Measurements from ENCODE around the gene ASB1.

Gene ASB1

DNA sequence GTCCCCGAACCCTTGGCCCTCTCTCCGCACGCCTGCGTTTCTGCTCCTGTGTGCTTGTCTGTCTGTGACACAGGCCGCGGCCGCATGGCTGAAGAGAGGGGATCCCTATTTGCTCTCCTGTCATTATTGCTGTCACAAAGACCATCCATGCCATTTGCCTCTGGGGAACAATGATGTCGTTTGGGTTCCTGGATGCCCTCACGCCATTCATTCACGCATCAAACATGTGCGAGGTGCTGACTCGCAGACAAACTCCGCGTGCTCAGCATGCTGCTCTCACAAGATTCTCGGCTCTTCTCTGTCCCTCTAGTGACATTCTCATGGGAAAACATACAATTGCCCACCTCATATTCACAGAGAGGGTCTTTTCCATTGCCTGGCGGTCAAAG, 67.8 kb downstream of the ASB1 start:
- Histone ChIP-seq H3K4me1 (ENCODE audit: control insufficient read depth, insufficient read depth, low read length) (peaks cover 18% of the 10 kb centered on the region), H3K36me3 (ENCODE audit: control insufficient read depth in 2 of 2, insufficient read depth in 2 of 2, low read length in 2 of 2) (no peaks in the 10 kb centered on the region), H3K4me3 (ENCODE audit: low read length in 2 of 2) (no peak overlapping the region), H3K27me3 (ENCODE audit: control insufficient read depth in 1 of 2, insufficient read depth in 2 of 2, low read length in 2 of 2) (no peaks in the 10 kb centered on the region), H3K9me3 (ENCODE audit: control insufficient read depth in 2 of 2, low read length in 2 of 2) (no peaks in the 10 kb centered on the region), H3K9ac (ENCODE audit: low read length in 2 of 2) (no peak overlapping the region), H3K27ac (ENCODE audit: low read length) (no peak overlapping the region)

GRCh38 chr2:238495422-238495821, 68.7 kb downstream of the ASB1 start:
- Histone ChIP-seq H3K36me3 (ENCODE audit: control insufficient read depth in 2 of 2, insufficient read depth in 2 of 2, low read length in 2 of 2) (no peaks in the 10 kb centered on the region), H3K4me1 (ENCODE audit: control insufficient read depth, insufficient read depth, low read length) (peaks cover 18% of the 10 kb centered on the region), H3K27me3 (ENCODE audit: control insufficient read depth in 1 of 2, insufficient read depth in 2 of 2, low read length in 2 of 2) (no peaks in the 10 kb centered on the region), H3K27ac (ENCODE audit: low read length) (no peak overlapping the region), H3K9ac (ENCODE audit: low read length in 2 of 2) (no peak overlapping the region), H3K4me3 (ENCODE audit: low read length in 2 of 2) (no peak overlapping the region), H3K9me3 (ENCODE audit: control insufficient read depth in 2 of 2, low read length in 2 of 2) (no peaks in the 10 kb centered on the region)

DNA sequence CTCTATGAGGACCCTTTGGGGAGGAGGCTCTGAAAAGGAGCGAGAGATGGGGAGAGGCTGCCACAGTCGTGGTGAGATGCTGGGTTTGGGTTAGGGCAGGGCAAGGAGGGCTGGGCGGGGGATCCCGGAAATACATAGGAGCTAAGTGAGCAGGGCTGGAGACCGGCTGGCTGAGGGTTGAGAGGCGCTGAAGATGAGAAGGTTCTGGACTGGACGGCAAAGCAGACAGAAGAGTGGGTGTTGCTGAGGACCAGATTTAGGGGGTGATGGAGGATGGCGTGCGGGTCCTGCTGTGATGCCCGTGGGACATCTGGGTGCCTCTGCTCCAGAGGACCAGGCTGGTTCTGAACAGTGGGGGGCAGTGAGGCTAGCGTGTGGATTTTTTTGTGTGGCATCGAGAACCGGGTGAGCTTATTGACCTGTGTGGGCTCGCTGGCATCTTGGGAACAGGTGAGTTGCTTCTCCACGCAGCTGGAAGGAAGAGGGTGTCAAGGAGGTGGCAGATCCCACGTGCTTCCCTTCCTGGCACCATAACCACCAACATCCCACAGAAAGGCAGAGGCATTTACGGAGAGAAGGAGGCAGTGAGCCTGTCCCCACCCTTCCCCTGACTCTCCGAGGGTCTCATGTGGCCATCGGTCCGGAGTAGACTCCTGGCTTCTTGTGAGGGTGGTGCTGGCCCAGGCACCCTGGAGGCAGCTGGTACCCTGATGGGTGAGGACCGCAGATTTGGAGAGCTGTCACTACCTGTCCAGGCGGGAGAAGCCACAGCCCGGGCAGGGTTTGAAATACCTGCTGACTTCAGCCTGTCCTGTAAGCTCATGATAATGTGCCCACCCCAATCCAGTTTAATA, 70.3 kb downstream of the ASB1 start:
- Histone ChIP-seq H3K9me3 (ENCODE audit: control insufficient read depth in 2 of 2, low read length in 2 of 2) (no peaks in the 10 kb centered on the region), H3K4me3 (ENCODE audit: low read length in 2 of 2) (no peak overlapping the region), H3K4me1 (ENCODE audit: control insufficient read depth, insufficient read depth, low read length) (peaks cover 18% of the 10 kb centered on the region), H3K27me3 (ENCODE audit: control insufficient read depth in 1 of 2, insufficient read depth in 2 of 2, low read length in 2 of 2) (no peaks in the 10 kb centered on the region), H3K36me3 (ENCODE audit: control insufficient read depth in 2 of 2, insufficient read depth in 2 of 2, low read length in 2 of 2) (no peaks in the 10 kb centered on the region), H3K9ac (ENCODE audit: low read length in 2 of 2) (no peak overlapping the region), H3K27ac (ENCODE audit: low read length) (no peak overlapping the region)

- Histone ChIP-seq H3K9me3 (ENCODE audit: control insufficient read depth in 2 of 2, low read length in 2 of 2) (no peaks in the 10 kb centered on the region), H3K36me3 (ENCODE audit: control insufficient read depth in 2 of 2, insufficient read depth in 2 of 2, low read length in 2 of 2) (no peaks in the 10 kb centered on the region), H3K27me3 (ENCODE audit: control insufficient read depth in 1 of 2, insufficient read depth in 2 of 2, low read length in 2 of 2) (no peaks in the 10 kb centered on the region), H3K4me3 (ENCODE audit: low read length in 2 of 2) (no peak overlapping the region), H3K27ac (ENCODE audit: low read length) (no peak overlapping the region), H3K4me1 (ENCODE audit: control insufficient read depth, insufficient read depth, low read length) (peaks cover 18% of the 10 kb centered on the region), H3K9ac (ENCODE audit: low read length in 2 of 2) (no peak overlapping the region)
These were observed 70.9 kb downstream of the ASB1 start for GRCh38 chr2:238497610-238498005.

DNA sequence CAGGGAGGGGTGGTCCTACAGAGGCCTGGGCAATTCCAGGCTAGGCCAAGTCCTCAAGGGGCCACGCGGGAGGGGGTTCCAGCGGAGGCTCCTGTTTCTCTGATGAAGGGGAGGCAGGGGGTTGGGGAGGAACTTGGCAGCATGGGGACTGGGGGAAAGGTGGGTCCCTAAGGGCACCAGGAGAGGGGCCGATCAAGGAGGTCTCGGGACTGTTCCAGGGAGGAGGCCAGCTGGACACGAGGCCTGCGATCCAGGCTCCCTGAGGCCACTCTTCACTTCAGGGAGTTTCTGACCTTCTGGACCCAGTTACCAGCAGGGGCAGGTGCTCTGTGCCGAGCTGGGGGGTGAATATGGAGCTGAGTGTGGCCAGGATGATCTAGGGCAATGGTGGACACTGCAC, 71.5 kb downstream of the ASB1 start:
- Histone ChIP-seq H3K4me1 (ENCODE audit: control insufficient read depth, insufficient read depth, low read length) (peaks cover 13% of the 10 kb centered on the region), H3K27me3 (ENCODE audit: control insufficient read depth in 1 of 2, insufficient read depth in 2 of 2, low read length in 2 of 2) (no peaks in the 10 kb centered on the region), H3K9ac (ENCODE audit: low read length in 2 of 2) (no peak overlapping the region), H3K4me3 (ENCODE audit: low read length in 2 of 2) (no peak overlapping the region), H3K36me3 (ENCODE audit: control insufficient read depth in 2 of 2, insufficient read depth in 2 of 2, low read length in 2 of 2) (no peaks in the 10 kb centered on the region), H3K27ac (ENCODE audit: low read length) (no peak overlapping the region), H3K9me3 (ENCODE audit: control insufficient read depth in 2 of 2, low read length in 2 of 2) (no peaks in the 10 kb centered on the region)

DNA sequence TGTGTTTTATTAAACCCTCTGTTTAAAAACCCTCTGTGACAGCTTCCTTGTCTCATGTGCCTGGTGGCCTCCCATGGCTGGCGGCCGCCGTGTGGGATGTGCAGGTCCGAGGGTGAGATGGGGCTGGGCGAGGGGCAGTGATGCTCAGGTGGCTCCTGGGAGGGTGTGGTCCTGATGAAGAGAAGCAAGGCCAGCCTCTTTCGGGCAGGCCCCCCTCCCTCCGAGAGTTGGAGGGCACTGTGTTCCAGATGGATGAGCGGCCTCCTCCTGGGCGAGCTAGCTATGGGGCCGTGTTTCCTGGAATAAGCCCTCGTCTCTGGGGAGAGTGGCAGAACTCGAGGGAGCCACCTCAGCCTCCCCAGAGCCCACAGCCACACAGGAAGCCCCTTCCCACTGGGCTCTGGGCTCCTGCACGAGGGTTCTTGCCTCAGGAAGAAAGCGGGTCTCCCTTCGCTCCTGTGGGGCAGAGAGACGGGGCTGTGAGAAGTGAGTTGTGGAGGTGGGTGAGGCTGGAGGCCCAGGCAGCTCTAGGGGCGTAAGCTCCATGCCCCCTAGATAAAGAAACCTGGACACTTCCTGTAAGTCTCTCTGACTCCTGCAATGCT, 72.1 kb downstream of the ASB1 start:
- Histone ChIP-seq H3K27ac (ENCODE audit: low read length) (no peak overlapping the region), H3K27me3 (ENCODE audit: control insufficient read depth in 1 of 2, insufficient read depth in 2 of 2, low read length in 2 of 2) (no peaks in the 10 kb centered on the region), H3K4me1 (ENCODE audit: control insufficient read depth, insufficient read depth, low read length) (peaks cover 8% of the 10 kb centered on the region), H3K4me3 (ENCODE audit: low read length in 2 of 2) (no peak overlapping the region), H3K9ac (ENCODE audit: low read length in 2 of 2) (no peak overlapping the region), H3K36me3 (ENCODE audit: control insufficient read depth in 2 of 2, insufficient read depth in 2 of 2, low read length in 2 of 2) (no peaks in the 10 kb centered on the region), H3K9me3 (ENCODE audit: control insufficient read depth in 2 of 2, low read length in 2 of 2) (no peaks in the 10 kb centered on the region)

DNA sequence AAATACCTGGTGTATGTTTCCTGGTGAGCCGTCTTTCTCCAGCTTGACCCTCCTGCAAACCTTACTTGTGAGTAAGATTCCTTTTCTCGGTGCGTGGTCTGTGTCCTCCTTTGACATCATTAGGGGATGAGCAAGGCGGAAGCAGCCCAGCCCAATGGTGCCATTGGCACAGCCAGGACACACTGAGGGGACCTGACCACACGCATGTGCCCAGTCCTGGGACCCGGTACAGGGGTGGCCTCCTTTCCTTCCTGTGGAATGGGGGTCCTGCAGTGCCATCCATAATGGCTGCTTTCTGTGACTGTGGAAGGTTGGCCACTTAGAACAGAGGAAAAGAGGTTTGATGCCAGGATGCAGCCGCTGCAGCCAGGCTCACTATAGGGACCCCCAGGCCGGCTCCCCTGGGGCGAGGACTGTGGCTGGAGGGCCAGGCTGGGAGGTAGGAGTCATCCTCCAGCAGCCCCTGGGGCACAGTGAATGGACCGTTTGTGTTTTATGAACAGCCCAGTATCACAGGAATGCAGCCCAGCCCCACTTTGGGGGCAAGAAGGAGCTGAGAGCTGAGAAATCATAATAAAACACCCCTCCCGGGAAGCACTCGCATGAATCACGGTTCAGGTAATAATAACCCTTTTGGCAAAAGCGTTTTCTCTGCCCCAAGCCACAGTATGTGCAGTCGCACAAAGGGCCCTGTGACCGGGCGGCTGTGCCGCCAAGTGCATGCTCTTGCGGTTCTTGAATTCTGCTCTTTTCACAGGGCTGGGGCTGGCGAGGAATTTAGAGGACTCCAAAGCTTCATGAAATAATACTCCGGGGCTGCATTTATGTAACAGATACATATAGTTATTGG, 73.2 kb downstream of the ASB1 start:
- no peaks in the 10 kb centered on the region for H3K27me3 ChIP-seq (ENCODE audit: control insufficient read depth in 1 of 2, insufficient read depth in 2 of 2, low read length in 2 of 2)
- H3K4me1 ChIP-seq (ENCODE audit: control insufficient read depth, insufficient read depth, low read length) = no peaks in the 10 kb centered on the region
- H3K4me3 ChIP-seq (ENCODE audit: low read length in 2 of 2) = no peak overlapping the region
- no peaks in the 10 kb centered on the region for H3K9me3 ChIP-seq (ENCODE audit: control insufficient read depth in 2 of 2, low read length in 2 of 2)
- H3K27ac ChIP-seq (ENCODE audit: low read length) = no peak overlapping the region
- H3K9ac ChIP-seq (ENCODE audit: low read length in 2 of 2) = no peak overlapping the region
- H3K36me3 ChIP-seq (ENCODE audit: control insufficient read depth in 2 of 2, insufficient read depth in 2 of 2, low read length in 2 of 2) = no peaks in the 10 kb centered on the region

DNA sequence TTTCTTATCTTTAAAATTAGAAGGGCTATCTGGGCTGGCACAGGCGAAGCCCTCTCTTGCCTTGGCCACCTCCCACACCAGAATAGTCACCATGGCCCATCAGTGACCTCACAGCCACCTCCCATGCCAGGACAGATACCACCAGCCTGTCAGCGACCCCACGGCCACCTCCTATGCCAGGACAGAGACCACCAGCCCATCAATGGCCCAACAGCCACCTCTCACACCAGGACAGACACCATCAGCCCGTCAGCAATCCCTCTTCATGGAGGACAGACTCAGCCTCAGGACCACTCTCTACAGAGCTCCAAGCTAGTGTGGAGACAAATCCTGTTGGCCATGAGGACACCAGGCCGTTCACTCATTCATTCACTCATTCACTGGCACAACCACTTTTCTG, 74.6 kb downstream of the ASB1 start:
- Histone ChIP-seq H3K27ac (ENCODE audit: low read length) (no peak overlapping the region), H3K36me3 (ENCODE audit: control insufficient read depth in 2 of 2, insufficient read depth in 2 of 2, low read length in 2 of 2) (no peaks in the 10 kb centered on the region), H3K9ac (ENCODE audit: low read length in 2 of 2) (no peak overlapping the region), H3K4me1 (ENCODE audit: control insufficient read depth, insufficient read depth, low read length) (no peaks in the 10 kb centered on the region), H3K9me3 (ENCODE audit: control insufficient read depth in 2 of 2, low read length in 2 of 2) (no peaks in the 10 kb centered on the region), H3K27me3 (ENCODE audit: control insufficient read depth in 1 of 2, insufficient read depth in 2 of 2, low read length in 2 of 2) (no peaks in the 10 kb centered on the region), H3K4me3 (ENCODE audit: low read length in 2 of 2) (no peak overlapping the region)
